H1 (cell line): ENCODE measurements around the gene CHD6. TPM values are rescaled to one million over a fixed set of nuclear protein-coding genes. Genes with fewer than 3 reads are reported as not detected.

ENCODE experiments used
- BACH1 ChIP-seq: IDR thresholded peaks from 2 replicates; pipeline ENCODE4 v1.6.1; 2012; ENCODE audit warnings: low read length, improper control_type of control experiment
- HDAC2 ChIP-seq, 2 experiments: fragments of 300-600 bp in 1 of 2; sonication (generic) in 1 of 2; IDR thresholded peaks; 2 replicates each; pipeline ENCODE4 v1.6.1; 2011 to 2012; ENCODE audit warnings: low read depth in 2 of 2, low read length in 2 of 2, mild to moderate bottlenecking in 2 of 2, moderate library complexity in 2 of 2, borderline replicate concordance in 1 of 2, inconsistent platforms in 1 of 2
- polyA plus RNA-seq, 7 experiments: library from polyadenylated mRNA; depleted of rRNA in 3 of 7; stranded (reverse) in 5 of 7; unstranded in 2 of 7; fragments of >200 nt in 5 of 7; fragments of 200-250 nt in 2 of 7; gene quantifications; 1 replicate in 5 of 7; 2 replicates in 1 of 7; 4 replicates in 1 of 7; pipeline versions ENCODE4 v1.2.1 to v1.2.3, GENCODE V29; 2011 to 2013; ENCODE audit warnings: missing spikeins in 2 of 7, mixed read lengths in 2 of 7
- total RNA-seq: library from RNA; stranded (reverse); fragmentation: NEBNext Ultra II Directional; extraction: Animal tissue kit (Norgen Biotek cat#: 25700); gene quantifications from 2 replicates; pipeline ENCODE4 v1.2.1, GENCODE V29; 2021

Gene CHD6
- total and polyA plus RNA-seq, 2 of the 8 experiments (the other 6 are each of a cell fraction or from before 2014, with no cell fraction given) = 11.1 to 62.9 TPM

GRCh38 chr20:41608606-41609005 is 9.6 kb downstream of the CHD6 start (continued):
- no peak for TF ChIP-seq BACH1
- no peak for TF ChIP-seq HDAC2 (IDR thresholded peaks at IDR 0.05; ENCODE audit: borderline replicate concordance in 1 of 2, low read depth in 2 of 2, low read length in 2 of 2)
